SK-N-SH treated with all-trans-retinoic acid at 6 μM for 48 hours (cell line): ENCODE data around the gene INSL3.

Source experiments
- ARNTL ChIP-seq: fragments of 450-650 bp; formaldehyde crosslinking; IDR thresholded peaks from 2 replicates; pipeline ENCODE4 v1.5.0; 2020; ENCODE audit warnings: low read depth, mild to moderate bottlenecking, moderate library complexity, borderline replicate concordance
- BACH2 ChIP-seq: fragments of 250-450 bp; sonication (Bioruptor Pico); IDR thresholded peaks from 2 replicates; pipeline ENCODE4 v1.9.0; 2021; ENCODE audit warnings: mild to moderate bottlenecking, borderline replicate concordance
- CREB5 ChIP-seq: fragments of 250-450 bp; sonication (Bioruptor Pico); IDR thresholded peaks from 2 replicates; pipeline ENCODE4 v1.5.1; 2020; ENCODE audit warnings: low read depth, mild to moderate bottlenecking, moderate library complexity
- CSDC2 ChIP-seq: fragments of 250-450 bp; sonication (Bioruptor Pico); IDR thresholded peaks from 2 replicates; pipeline ENCODE4 v1.5.0; 2020; ENCODE audit warnings: mild to moderate bottlenecking, moderate library complexity
- CSRNP3 ChIP-seq: fragments of 250-450 bp; sonication (Bioruptor Pico); IDR thresholded peaks from 2 replicates; pipeline ENCODE4 v1.5.1; 2021; ENCODE audit warnings: mild to moderate bottlenecking, moderate library complexity
- ISL1 ChIP-seq: fragments of 250-450 bp; sonication (Bioruptor Pico); IDR thresholded peaks from 2 replicates; pipeline ENCODE4 v2.1.2; 2022; ENCODE audit warnings: mild to moderate bottlenecking, moderate library complexity
- PATZ1 ChIP-seq: fragments of 250-450 bp; sonication (Bioruptor Pico); IDR thresholded peaks from 2 replicates; pipeline ENCODE4 v1.8.0; 2020; ENCODE audit warnings: mild to moderate bottlenecking, moderate library complexity, borderline replicate concordance
- RARB ChIP-seq: fragments of 250-450 bp; sonication (Bioruptor Pico); IDR thresholded peaks from 2 replicates; pipeline ENCODE4 v1.8.0; 2021; ENCODE audit warnings: mild to moderate bottlenecking, moderate library complexity
- TOX ChIP-seq: fragments of 250-450 bp; sonication (Bioruptor Pico); IDR thresholded peaks from 2 replicates; pipeline ENCODE4 v1.8.0; 2021; ENCODE audit warnings: mild to moderate bottlenecking, moderate library complexity, borderline replicate concordance
- ZC3H10 ChIP-seq: fragments of 250-450 bp; sonication (Bioruptor Pico); IDR thresholded peaks from 2 replicates; pipeline ENCODE4 v1.5.1; 2021; ENCODE audit warnings: mild to moderate bottlenecking, moderate library complexity
- ZFP3 ChIP-seq: fragments of 250-450 bp; sonication (Bioruptor Pico); IDR thresholded peaks from 2 replicates; pipeline ENCODE4 v1.5.0; 2020; ENCODE audit warnings: mild to moderate bottlenecking, moderate library complexity
- ZFP30 ChIP-seq: fragments of 450-650 bp; formaldehyde crosslinking; IDR thresholded peaks from 2 replicates; pipeline ENCODE4 v1.5.0; 2022; ENCODE audit warnings: mild to moderate bottlenecking, moderate library complexity

- TF ChIP-seq RARB (CRISPR knock-in tag) (no peak), PATZ1 (CRISPR knock-in tag) (no peak), ISL1 (no peak), CREB5 (no peak), ARNTL (no peak), ZC3H10 (CRISPR knock-in tag) (no peak), BACH2 (CRISPR knock-in tag) (no peak), TOX (CRISPR knock-in tag) (no peak), ZFP30 (CRISPR knock-in tag) (no peak), ZFP3 (CRISPR knock-in tag) (no peak), CSDC2 (CRISPR knock-in tag) (no peak), CSRNP3 (CRISPR knock-in tag) (no peak)
Measured at GRCh38 chr19:17805427-17805826, 15.9 kb downstream of the INSL3 start.
